Neural progenitor cell (in vitro differentiated cells): ENCODE results near the gene FAM117B. TPM values are rescaled to one million over a fixed set of nuclear protein-coding genes. Genes with fewer than 3 reads are reported as not detected.

ENCODE experiments used
- DNase-seq: peaks from one replicate; pipeline ENCODE4 v3.0.0-alpha.2; 2016; ENCODE audit warnings: low spot score
- H2AFZ ChIP-seq: fragments of 200-600 bp; sonication (generic); replicated peaks from 2 replicates; pipeline ENCODE4 v1.6.1; 2016; ENCODE audit warnings: antibody characterized with exemption
- H3F3A ChIP-seq: fragments of 200-600 bp; sonication (generic); 2 replicates; pipeline ENCODE4 v1.6.1; 2016; ENCODE audit warnings: antibody characterized with exemption, low read depth
- H3K27ac ChIP-seq: fragments of 200-600 bp; sonication (generic); 2 replicates; pipeline ENCODE4 v1.5.1; 2016; ENCODE audit warnings: mild to moderate bottlenecking
- H3K27me3 ChIP-seq: fragments of 200-600 bp; sonication (generic); 2 replicates; pipeline ENCODE4 v1.6.1; 2016; ENCODE audit warnings: mild to moderate bottlenecking, moderate library complexity
- H3K36me3 ChIP-seq: fragments of 200-600 bp; sonication (generic); 2 replicates; pipeline ENCODE4 v1.5.1; 2016
- H3K4me1 ChIP-seq: fragments of 200-600 bp; sonication (generic); 2 replicates; pipeline ENCODE4 v1.6.1; 2016; ENCODE audit warnings: mixed run types
- H3K4me2 ChIP-seq: fragments of 200-600 bp; sonication (generic); 2 replicates; pipeline ENCODE4 v1.6.1; 2016
- H3K4me3 ChIP-seq: fragments of 200-600 bp; sonication (generic); 2 replicates; pipeline ENCODE4 v1.5.1; 2016
- H3K79me2 ChIP-seq: fragments of 200-600 bp; sonication (generic); 2 replicates; pipeline ENCODE4 v1.6.1; 2016; ENCODE audit warnings: low read depth
- H3K9ac ChIP-seq: fragments of 200-600 bp; sonication (generic); 2 replicates; pipeline ENCODE4 v1.6.1; 2016
- H3K9me3 ChIP-seq: fragments of 200-600 bp; sonication (generic); 2 replicates; pipeline ENCODE4 v1.5.1; 2016; ENCODE audit warnings: low read depth
- H4K20me1 ChIP-seq: fragments of 200-600 bp; sonication (generic); 2 replicates; pipeline ENCODE4 v1.6.1; 2016; ENCODE audit warnings: low read depth
- H3K27ac Mint-ChIP-seq: 3 replicates; pipeline ENCODE4 v1.8.0; 2021; ENCODE audit warnings: mixed read lengths
- H3K27me3 Mint-ChIP-seq: 2 replicates; pipeline ENCODE4 v1.8.0; 2022; ENCODE audit warnings: low read depth, mild to moderate bottlenecking, inconsistent platforms, moderate library complexity, mixed read lengths; ENCODE audit not compliant: insufficient read depth
- H3K36me3 Mint-ChIP-seq: 3 replicates; pipeline ENCODE4 v1.8.0; 2021; ENCODE audit warnings: mixed read lengths
- H3K4me1 Mint-ChIP-seq: 3 replicates; pipeline ENCODE4 v1.8.0; 2021; ENCODE audit warnings: mixed read lengths
- H3K4me3 Mint-ChIP-seq: 3 replicates; pipeline ENCODE4 v1.8.0; 2021; ENCODE audit warnings: mild to moderate bottlenecking, moderate library complexity, mixed read lengths
- H3K9me3 Mint-ChIP-seq: 3 replicates; pipeline ENCODE4 v1.8.0; 2020; ENCODE audit warnings: mixed read lengths
- CTCF ChIP-seq: fragments of 200-600 bp; sonication (generic); IDR thresholded peaks from 2 replicates; pipeline ENCODE4 v1.5.1; 2017; ENCODE audit warnings: antibody characterized with exemption, mild to moderate bottlenecking
- EZH2 ChIP-seq: fragments of 200-600 bp; sonication (generic); IDR thresholded peaks from 2 replicates; pipeline ENCODE4 v1.6.1; 2017; ENCODE audit warnings: antibody characterized with exemption, mild to moderate bottlenecking, moderate library complexity
- EZH2phosphoT487 ChIP-seq: fragments of 200-600 bp; sonication (generic); IDR thresholded peaks from 2 replicates; pipeline ENCODE4 v1.6.1; 2017; ENCODE audit warnings: antibody characterized with exemption
- total RNA-seq: library from RNA; depleted of rRNA; stranded (reverse); fragments of >200 nt; gene quantifications from 2 replicates; pipeline ENCODE4 v1.2.3, GENCODE V29; 2015; ENCODE audit warnings: low replicate concordance

The FAM117B gene
- total RNA-seq, 1 donor from 2014 or later: 17.5 TPM

- peaks cover 12% of the 10 kb centered on the region for H3K36me3 Mint-ChIP-seq
- no peaks in the 10 kb centered on the region for H3K36me3 ChIP-seq
- H3K4me3 Mint-ChIP-seq: no peak overlapping the region
- peaks cover 53% of the 10 kb centered on the region for H4K20me1 ChIP-seq
- no peak overlapping the region for H3K27ac Mint-ChIP-seq
- no peak for TF ChIP-seq CTCF
- no peak for TF ChIP-seq EZH2
- TF ChIP-seq EZH2phosphoT487: no peak
- no peak for DNase-seq
- no peak overlapping the region for H3K4me2 ChIP-seq
- H3K9me3 Mint-ChIP-seq: peaks cover 10% of the 10 kb centered on the region
- no peaks in the 10 kb centered on the region for H3K27me3 ChIP-seq
- H3K27me3 Mint-ChIP-seq: no peaks in the 10 kb centered on the region
- H3F3A ChIP-seq: no peaks in the 10 kb centered on the region
- H3K9me3 ChIP-seq: no peaks in the 10 kb centered on the region
- H3K79me2 ChIP-seq: peaks cover 100% of the 10 kb centered on the region
- no peaks in the 10 kb centered on the region for H3K4me1 ChIP-seq
- H2AFZ ChIP-seq: no peak overlapping the region
- H3K4me1 Mint-ChIP-seq: no peaks in the 10 kb centered on the region
- no peak overlapping the region for H3K9ac ChIP-seq
- no peak overlapping the region for H3K4me3 ChIP-seq
- no peak overlapping the region for H3K27ac ChIP-seq
These were observed 23.1 kb downstream of the FAM117B start for GRCh38 chr2:202657876-202658275.

GRCh38 chr2:202660796-202661195 lies 26.0 kb downstream of the FAM117B start:
- H3K4me2 ChIP-seq: no peak overlapping the region
- H3F3A ChIP-seq: no peaks in the 10 kb centered on the region
- peaks cover 49% of the 10 kb centered on the region for H4K20me1 ChIP-seq
- no peak overlapping the region for H3K27ac ChIP-seq
- Mint-ChIP-seq H3K27me3 (no peaks in the 10 kb centered on the region), H3K27ac (no peak overlapping the region), H3K4me3 (no peak overlapping the region), H3K36me3 (peaks cover 13% of the 10 kb centered on the region), H3K4me1 (peaks cover 9% of the 10 kb centered on the region), H3K9me3 (peaks cover 2% of the 10 kb centered on the region)
- no peaks in the 10 kb centered on the region for H3K27me3 ChIP-seq
- H3K4me1 ChIP-seq: no peaks in the 10 kb centered on the region
- DNase-seq: no peak
- H3K9ac ChIP-seq: no peak overlapping the region
- TF ChIP-seq CTCF (no peak), EZH2 (no peak), EZH2phosphoT487 (no peak)
- H3K9me3 ChIP-seq: no peaks in the 10 kb centered on the region
- peaks cover 100% of the 10 kb centered on the region for H3K79me2 ChIP-seq
- H2AFZ ChIP-seq: no peak overlapping the region
- no peak overlapping the region for H3K4me3 ChIP-seq
- H3K36me3 ChIP-seq: no peaks in the 10 kb centered on the region

DNA sequence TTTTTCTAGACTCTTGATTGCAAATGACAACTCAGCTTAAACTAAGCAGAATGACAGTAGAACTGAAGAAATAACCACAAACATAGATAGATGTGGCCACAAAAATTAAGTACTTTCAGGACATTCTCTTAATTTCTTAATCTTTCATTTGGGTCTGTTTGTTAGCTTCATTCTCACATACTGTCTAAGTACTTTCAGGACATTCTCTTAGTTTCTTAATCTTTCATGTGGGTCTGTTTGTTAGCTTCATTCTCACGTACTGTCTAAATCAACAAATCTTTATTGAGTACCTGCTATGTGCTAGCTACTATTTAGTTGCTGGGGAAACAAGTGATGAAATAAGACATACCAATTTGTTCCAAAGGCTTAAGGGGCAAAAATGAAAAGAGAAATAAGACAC lies 35.1 kb downstream of the FAM117B start:
- no peak overlapping the region for H3K4me3 ChIP-seq
- no peaks in the 10 kb centered on the region for H3K9me3 ChIP-seq
- H3K27ac ChIP-seq: no peak overlapping the region
- H3K79me2 ChIP-seq: peaks cover 98% of the 10 kb centered on the region
- no peaks in the 10 kb centered on the region for H3K36me3 ChIP-seq
- TF ChIP-seq EZH2 (no peak), CTCF (no peak)
- Mint-ChIP-seq H3K4me1 (peaks cover 5% of the 10 kb centered on the region), H3K4me3 (no peak overlapping the region), H3K9me3 (peaks cover 14% of the 10 kb centered on the region), H3K36me3 (peaks cover 16% of the 10 kb centered on the region), H3K27ac (no peak overlapping the region), H3K27me3 (no peaks in the 10 kb centered on the region)
- no peak for DNase-seq
- no peaks in the 10 kb centered on the region for H3K27me3 ChIP-seq
- H3K9ac ChIP-seq: no peak overlapping the region
- H3F3A ChIP-seq: no peaks in the 10 kb centered on the region
- H2AFZ ChIP-seq: no peak overlapping the region
- H3K4me2 ChIP-seq: no peak overlapping the region
- peaks cover 36% of the 10 kb centered on the region for H4K20me1 ChIP-seq
- no peaks in the 10 kb centered on the region for H3K4me1 ChIP-seq
